Stimulated activated CD4-positive, alpha-beta T cell treated with anti-CD3 and anti-CD28 coated beads, Interleukin-1b, Interleukin-23, amount 100 ng/mL, for 48 hours (primary cell): ENCODE results near the gene PLA2G2D.
A peak's percentile ranks its signal among the peaks of the same experiment; 100 is the strongest.

Experiments used
- DNase-seq: peaks from one replicate; pipeline ENCODE4 v3.0.0-alpha.2; 2020

Gene PLA2G2D, protein sequence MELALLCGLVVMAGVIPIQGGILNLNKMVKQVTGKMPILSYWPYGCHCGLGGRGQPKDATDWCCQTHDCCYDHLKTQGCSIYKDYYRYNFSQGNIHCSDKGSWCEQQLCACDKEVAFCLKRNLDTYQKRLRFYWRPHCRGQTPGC

DNA sequence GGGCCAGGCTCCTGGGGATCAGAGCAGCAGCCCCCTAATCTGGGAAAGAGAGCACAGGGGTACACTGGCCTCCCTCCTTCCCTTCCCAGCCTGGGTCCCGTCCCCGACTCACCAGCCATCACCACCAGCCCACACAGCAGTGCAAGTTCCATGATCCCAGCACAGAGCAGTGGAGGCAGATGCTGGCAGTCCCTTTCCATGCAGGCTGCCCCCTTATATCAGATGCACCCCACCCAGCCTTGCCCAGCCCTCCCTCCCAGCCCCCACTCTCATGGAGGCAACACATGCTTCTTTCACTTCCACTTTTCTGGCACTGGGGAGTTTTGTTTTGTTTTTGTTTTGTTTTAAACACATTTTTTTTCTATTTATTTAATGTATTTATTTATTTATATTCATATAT is at the start of gene PLA2G2D:
PLA2G2D (minus strand) TSS at position 190 of the 400 bp plus-strand sequence; CDS start at position 152, 38 bp downstream.
- DNase-seq, result no peak

- no peak for DNase-seq
These were observed 49.5 kb upstream of the PLA2G2D start for GRCh38 chr1:20168564-20169491.

DNA sequence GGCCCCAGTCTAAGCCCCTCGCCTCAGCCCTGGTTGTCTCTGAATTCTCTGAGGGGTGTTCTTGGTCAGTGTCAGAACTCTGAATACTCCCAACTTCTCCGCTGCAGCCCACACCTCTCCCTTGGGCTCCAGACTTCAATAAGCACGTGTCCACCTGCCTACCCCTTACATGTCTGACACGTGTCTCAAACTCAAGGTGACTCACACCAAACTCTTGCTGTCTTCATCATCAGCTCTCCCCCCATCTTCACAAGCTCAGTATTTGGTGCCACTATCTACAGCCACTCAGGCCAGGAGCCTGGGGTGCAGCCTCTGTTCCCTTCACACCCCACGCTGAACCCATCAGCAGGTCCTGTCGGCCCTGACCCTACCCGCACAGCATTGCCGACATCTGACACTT is 47.8 kb upstream of the PLA2G2D start:
- DNase-seq, result no peak

DNA sequence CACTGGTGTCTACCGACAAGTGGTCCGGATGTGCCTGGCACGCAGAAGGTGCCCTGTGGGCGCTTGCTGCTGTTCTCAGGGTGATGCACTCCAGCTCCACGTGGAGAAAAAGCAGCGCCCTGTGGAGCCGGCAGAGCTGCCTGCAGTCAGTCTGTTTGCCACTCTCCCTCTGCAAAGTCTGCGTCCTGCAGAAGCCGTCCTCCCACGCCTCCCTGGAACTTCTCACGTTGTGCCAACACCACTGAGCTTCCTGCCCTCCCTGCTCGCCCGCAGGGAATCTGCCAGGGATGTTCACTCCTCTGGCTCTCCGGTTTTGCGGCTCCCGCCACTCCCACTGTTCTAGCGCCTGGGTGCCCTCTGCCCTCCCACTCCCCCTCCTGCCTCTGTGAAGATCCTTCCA is 46.7 kb upstream of the PLA2G2D start:
- no peak for DNase-seq

GRCh38 chr1:20165522-20165951 is 46.2 kb upstream of the PLA2G2D start:
- peak; percentile 8 for DNase-seq

DNA sequence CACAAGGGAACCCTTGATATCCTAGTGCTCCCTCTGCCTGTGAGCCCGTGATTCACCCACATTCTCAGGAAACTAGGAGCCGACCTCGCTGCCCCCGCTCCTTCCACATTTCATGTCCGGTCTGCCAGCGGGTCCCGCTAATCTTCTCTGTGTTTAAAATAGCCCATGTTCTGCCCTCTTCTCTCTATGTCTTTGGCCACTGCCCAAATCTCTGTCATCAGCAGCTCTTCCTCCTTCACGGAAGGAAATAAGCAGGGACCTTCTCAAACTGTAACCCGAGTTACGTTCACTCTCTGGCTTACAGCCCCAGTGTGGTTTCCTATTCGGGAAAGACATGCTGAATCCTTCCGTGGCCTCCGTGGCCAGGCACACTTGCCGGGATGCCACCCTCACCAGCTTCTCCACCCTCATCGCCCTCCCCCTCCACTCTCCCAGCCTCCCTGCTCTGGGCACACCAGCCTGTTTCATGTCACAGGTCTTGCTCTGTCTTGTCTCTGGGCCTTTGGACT is 45.4 kb upstream of the PLA2G2D start:
- DNase-seq, result no peak

DNA sequence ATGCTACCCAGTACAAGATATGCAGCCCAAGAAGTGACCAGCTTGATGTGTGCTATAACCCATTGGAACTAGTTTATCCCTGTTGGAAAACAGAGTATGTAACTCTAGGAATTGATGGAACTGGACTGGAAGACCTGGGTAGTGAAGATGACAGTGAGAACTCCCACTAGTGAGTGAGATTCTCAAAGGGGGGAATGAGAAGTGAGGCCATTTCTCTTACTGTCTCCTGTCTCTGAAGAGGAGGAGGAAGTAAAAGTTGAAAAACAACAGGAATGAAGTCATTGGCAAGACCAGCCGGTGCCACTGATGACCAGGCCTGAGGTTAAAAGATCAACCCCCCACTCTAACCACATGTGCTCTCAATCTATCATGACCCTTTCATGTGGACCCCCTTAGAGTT is 40.7 kb upstream of the PLA2G2D start:
- DNase-seq, result no peak

GRCh38 chr1:20158358-20159070 is 39.2 kb upstream of the PLA2G2D start:
- peak; percentile 8 for DNase-seq

- DNase-seq, result no peak
These were observed 35.0 kb upstream of the PLA2G2D start for GRCh38 chr1:20154301-20154831.

DNA sequence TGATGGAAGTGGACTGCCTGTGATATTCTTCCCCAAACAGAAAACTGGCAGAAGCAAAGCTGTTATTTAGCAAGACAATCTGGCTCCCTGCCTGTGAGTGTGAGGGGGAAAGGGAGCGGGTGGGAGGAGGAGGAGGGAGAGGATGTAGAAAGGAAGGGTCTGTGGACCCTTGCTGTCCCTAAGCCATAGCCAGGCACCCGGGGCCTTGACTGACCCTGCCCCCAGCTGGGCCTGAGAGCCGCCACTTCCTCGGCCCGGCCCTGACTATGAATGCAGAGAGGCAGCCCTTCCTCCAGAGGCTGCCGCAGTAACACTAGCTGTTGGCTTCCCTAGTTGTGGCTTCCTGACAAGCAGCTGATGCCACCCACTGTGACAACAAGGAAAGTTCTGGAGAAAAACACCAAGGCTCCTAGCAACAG is 33.7 kb upstream of the PLA2G2D start:
- no peak for DNase-seq

DNA sequence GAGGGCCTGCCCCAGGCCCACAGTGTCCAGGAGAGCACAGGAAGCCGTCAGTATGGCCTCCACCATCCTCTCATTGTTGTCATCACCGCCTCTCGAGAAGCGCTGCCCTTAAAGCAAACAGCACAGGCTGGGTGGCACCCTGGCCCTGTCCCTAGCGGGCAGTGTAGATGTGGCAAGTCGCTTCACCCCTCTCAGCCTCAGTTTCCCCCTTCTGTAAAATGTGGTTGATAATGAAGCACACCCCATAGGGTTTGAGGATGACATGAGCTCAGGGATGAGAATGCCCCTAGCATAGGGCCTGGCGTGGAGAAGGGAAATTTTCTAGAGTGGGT is 33.2 kb upstream of the PLA2G2D start:
- no peak for DNase-seq

- DNase-seq, result peak; percentile 77
These were observed 32.7 kb upstream of the PLA2G2D start for GRCh38 chr1:20151906-20152598.

GRCh38 chr1:20150969-20151368 is 31.6 kb upstream of the PLA2G2D start:
- DNase-seq, result no peak

GRCh38 chr1:20150326-20150705 is 31.0 kb upstream of the PLA2G2D start:
- no peak for DNase-seq

GRCh38 chr1:20149601-20150325 is 30.4 kb upstream of the PLA2G2D start:
- DNase-seq, result no peak

DNA sequence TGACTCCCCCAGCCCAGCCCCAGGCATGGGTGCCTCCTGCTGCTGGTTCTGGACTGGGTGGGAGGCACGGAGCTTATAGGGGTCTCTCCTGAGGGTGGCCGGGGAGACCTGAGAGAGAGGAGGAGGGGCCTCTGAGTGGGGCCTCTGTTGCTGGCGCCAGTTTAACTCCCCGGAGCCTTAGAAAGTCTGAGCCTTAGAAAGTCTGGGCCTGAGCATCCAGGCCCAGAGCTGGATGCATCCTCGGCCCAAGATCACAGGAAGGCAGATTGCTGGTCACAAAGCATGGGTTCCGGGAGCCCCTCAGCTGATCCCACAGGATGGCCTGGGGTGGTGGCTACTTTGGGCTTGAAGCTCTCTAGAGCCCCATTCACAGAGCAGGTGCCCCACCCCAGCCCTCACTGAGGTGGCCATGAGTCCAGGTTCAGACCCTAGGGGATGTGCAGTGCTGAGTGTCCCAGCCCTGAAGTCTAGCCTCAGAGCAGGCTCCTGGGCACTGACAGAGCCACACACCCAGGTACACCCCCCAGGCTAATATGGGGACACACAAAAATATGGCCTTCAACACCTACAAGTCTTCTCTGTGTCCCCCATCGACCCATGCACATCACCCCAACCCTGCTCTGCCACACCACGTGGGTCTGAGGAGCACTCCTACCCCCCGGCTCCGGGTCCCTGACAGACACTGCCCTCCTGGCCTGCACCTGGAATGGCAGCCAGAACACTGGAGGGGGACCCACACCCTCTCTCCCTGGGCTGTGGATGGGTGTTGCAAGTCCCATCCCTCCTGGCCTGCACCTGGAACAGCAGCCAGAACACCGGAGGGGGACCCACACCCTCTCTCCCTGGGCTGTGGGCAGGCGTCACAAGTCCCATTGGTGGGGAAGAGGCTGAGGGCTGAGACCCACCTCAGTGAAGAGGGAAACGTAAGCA is 29.5 kb upstream of the PLA2G2D start:
- DNase-seq, result no peak

GRCh38 chr1:20147846-20148570 is 28.7 kb upstream of the PLA2G2D start:
- DNase-seq, result no peak

GRCh38 chr1:20143734-20144565 is 24.6 kb upstream of the PLA2G2D start:
- DNase-seq, result no peak

DNA sequence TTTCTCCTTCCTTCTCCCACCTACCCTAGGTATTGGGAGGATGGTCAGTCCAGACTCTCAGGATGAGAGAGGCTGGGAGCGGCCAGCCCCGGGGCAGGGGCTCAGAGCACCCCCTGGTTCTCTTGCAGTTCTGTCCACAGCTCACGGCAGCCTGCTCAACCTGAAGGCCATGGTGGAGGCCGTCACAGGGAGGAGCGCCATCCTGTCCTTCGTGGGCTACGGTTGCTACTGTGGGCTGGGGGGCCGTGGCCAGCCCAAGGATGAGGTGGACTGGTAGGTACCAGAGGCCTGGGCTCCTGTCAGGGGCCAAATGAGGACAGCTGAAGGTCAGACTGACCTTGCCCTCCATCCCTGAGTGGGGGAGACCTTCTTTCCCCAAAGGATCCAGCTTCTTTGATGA is 24.0 kb upstream of the PLA2G2D start:
- no peak for DNase-seq
